Endodermal cell (in vitro differentiated cells): ENCODE data around the gene NFATC2. TPM values are rescaled to one million over a fixed set of nuclear protein-coding genes. Genes with fewer than 3 reads are reported as not detected.

Experiments used
- DNase-seq: peaks from one replicate; pipeline ENCODE4 v3.0.0-alpha.2; 2017
- H3K27ac ChIP-seq: 2 replicates; pipeline ENCODE4 v1.5.1; 2013; ENCODE audit warnings: mild to moderate bottlenecking, low read depth, low read length, moderate library complexity
- H3K27me3 ChIP-seq: 2 replicates; pipeline ENCODE4 v1.6.1; 2013; ENCODE audit warnings: mild to moderate bottlenecking, low read length, moderate library complexity; ENCODE audit not compliant: insufficient read depth, control insufficient read depth, poor library complexity, severe bottlenecking
- H3K36me3 ChIP-seq: 2 replicates; pipeline ENCODE4 v1.7.0; 2013; ENCODE audit warnings: mild to moderate bottlenecking, low read length, moderate library complexity; ENCODE audit not compliant: control insufficient read depth, insufficient read depth
- H3K4me1 ChIP-seq: one replicate; pipeline ENCODE4 v1.7.0; 2013; ENCODE audit warnings: low read length; ENCODE audit not compliant: control insufficient read depth, insufficient read depth
- H3K4me3 ChIP-seq: 2 replicates; pipeline ENCODE4 v1.5.1; 2013; ENCODE audit warnings: mild to moderate bottlenecking, low read length, moderate library complexity
- H3K9ac ChIP-seq: 2 replicates; pipeline ENCODE4 v1.6.1; 2013; ENCODE audit warnings: mild to moderate bottlenecking, low read length, moderate library complexity; ENCODE audit not compliant: poor library complexity, severe bottlenecking; ENCODE audit errors: extremely low read depth
- H3K9me3 ChIP-seq: 2 replicates; pipeline ENCODE4 v1.6.1; 2013; ENCODE audit warnings: mild to moderate bottlenecking, low read length, moderate library complexity; ENCODE audit not compliant: control insufficient read depth
- H3K27ac Mint-ChIP-seq: 2 replicates; pipeline ENCODE4 v1.8.0; 2020; ENCODE audit warnings: mixed read lengths
- H3K27me3 Mint-ChIP-seq: 2 replicates; pipeline ENCODE4 v1.8.0; 2021; ENCODE audit warnings: mild to moderate bottlenecking, mixed read lengths; ENCODE audit not compliant: insufficient read depth
- H3K36me3 Mint-ChIP-seq: 2 replicates; pipeline ENCODE4 v1.8.0; 2020; ENCODE audit warnings: low read depth, mixed read lengths
- H3K4me1 Mint-ChIP-seq: 2 replicates; pipeline ENCODE4 v1.8.0; 2020; ENCODE audit warnings: mixed read lengths
- H3K4me3 Mint-ChIP-seq: 2 replicates; pipeline ENCODE4 v1.8.0; 2020; ENCODE audit warnings: mild to moderate bottlenecking, moderate library complexity, mixed read lengths
- H3K9me3 Mint-ChIP-seq: 2 replicates; pipeline ENCODE4 v1.8.0; 2020; ENCODE audit warnings: mild to moderate bottlenecking, mixed read lengths
- CTCF ChIP-seq: fragments of 200-600 bp; sonication (generic); conservative IDR thresholded peaks from 2 replicates; pipeline ENCODE4 v1.5.0; 2021; ENCODE audit warnings: antibody characterized with exemption, mild to moderate bottlenecking
- WGBS, 2 experiments: methylation state at CpG; one replicate each; pipeline versions ENCODE4 v1.1.5 to v1.1.7; 2013; ENCODE audit warnings: missing lambda C conversion rate in 2 of 2, mixed read lengths in 1 of 2; ENCODE audit not compliant: insufficient coverage in 1 of 2, insufficient read length in 1 of 2; 5-methylcytosine and 5-hydroxymethylcytosine counted together
- total RNA-seq, 2 donors: library from RNA; stranded (reverse); fragmentation: NEBNext Ultra II Directional in 1 of 2; extraction: Animal tissue kit (Norgen Biotek cat#: 25700) in 1 of 2; gene quantifications; 2 replicates in 1 of 2; 3 replicates in 1 of 2; pipeline ENCODE4 v1.2.1, GENCODE V29; 2021

The NFATC2 gene
- total RNA-seq, 2 donors from 2014 or later = 1.5 to 2.1 TPM

GRCh38 chr20:51358032-51358724, 184.3 kb downstream of the NFATC2 start:
- WGBS, 2 experiments = 86 to 90% methylated on average over 3 of the region's 3 CpGs
- no peaks in the 10 kb centered on the region for H3K4me1 ChIP-seq
- H3K4me3 ChIP-seq = no peak overlapping the region
- DNase-seq = no peak
- no peak overlapping the region for H3K9ac ChIP-seq
- H3K4me3 Mint-ChIP-seq = no peak overlapping the region
- H3K9me3 ChIP-seq = peaks cover 11% of the 10 kb centered on the region
- no peaks in the 10 kb centered on the region for H3K36me3 ChIP-seq
- TF ChIP-seq CTCF = no peak
- no peak overlapping the region for H3K27ac ChIP-seq
- H3K27me3 ChIP-seq = no peaks in the 10 kb centered on the region
- H3K27me3 Mint-ChIP-seq = peaks cover 10% of the 10 kb centered on the region
- no peaks in the 10 kb centered on the region for H3K4me1 Mint-ChIP-seq
- H3K36me3 Mint-ChIP-seq = peaks cover 1% of the 10 kb centered on the region
- H3K9me3 Mint-ChIP-seq = peaks cover 7% of the 10 kb centered on the region
- no peak overlapping the region for H3K27ac Mint-ChIP-seq

GRCh38 chr20:51357543-51357942, 185.0 kb downstream of the NFATC2 start:
- Histone ChIP-seq H3K9me3 (peaks cover 4% of the 10 kb centered on the region), H3K27me3 (no peaks in the 10 kb centered on the region), H3K4me3 (no peak overlapping the region), H3K9ac (no peak overlapping the region), H3K27ac (no peak overlapping the region), H3K36me3 (no peaks in the 10 kb centered on the region), H3K4me1 (no peaks in the 10 kb centered on the region)
- peaks cover 10% of the 10 kb centered on the region for H3K27me3 Mint-ChIP-seq
- no peaks in the 10 kb centered on the region for H3K4me1 Mint-ChIP-seq
- 89% methylated on average over 1 of the region's 1 CpG; no CpG with 5 or more reads in 1 of the 2 experiments for WGBS, 2 experiments
- peaks cover under 1% of the 10 kb centered on the region for H3K9me3 Mint-ChIP-seq
- TF ChIP-seq CTCF = no peak
- no peak for DNase-seq
- H3K36me3 Mint-ChIP-seq = no peaks in the 10 kb centered on the region
- no peak overlapping the region for H3K4me3 Mint-ChIP-seq
- H3K27ac Mint-ChIP-seq = no peak overlapping the region

- no peaks in the 10 kb centered on the region for H3K36me3 Mint-ChIP-seq
- no peak overlapping the region for H3K4me3 Mint-ChIP-seq
- Histone ChIP-seq H3K4me1 (no peaks in the 10 kb centered on the region), H3K27ac (no peak overlapping the region), H3K9me3 (no peaks in the 10 kb centered on the region), H3K27me3 (no peaks in the 10 kb centered on the region), H3K9ac (no peak overlapping the region), H3K4me3 (no peak overlapping the region), H3K36me3 (no peaks in the 10 kb centered on the region)
- H3K4me1 Mint-ChIP-seq = no peaks in the 10 kb centered on the region
- no peak for TF ChIP-seq CTCF
- no peak overlapping the region for H3K27ac Mint-ChIP-seq
- 78% methylated on average over 3 of the region's 3 CpGs; no CpG with 5 or more reads in 1 of the 2 experiments for WGBS, 2 experiments
- H3K27me3 Mint-ChIP-seq = peaks cover 12% of the 10 kb centered on the region
- no peak for DNase-seq
- H3K9me3 Mint-ChIP-seq = no peaks in the 10 kb centered on the region
Observed at GRCh38 chr20:51356871-51357270, 185.6 kb downstream of the NFATC2 start.
